ENCODE results near the gene HLA-A.
"Not testable (repeated sequence)": the region's sequence is repeated elsewhere in the genome, so short reads cannot be mapped to it uniquely, and the experiment has no call there.

The HLA-A gene

DNA sequence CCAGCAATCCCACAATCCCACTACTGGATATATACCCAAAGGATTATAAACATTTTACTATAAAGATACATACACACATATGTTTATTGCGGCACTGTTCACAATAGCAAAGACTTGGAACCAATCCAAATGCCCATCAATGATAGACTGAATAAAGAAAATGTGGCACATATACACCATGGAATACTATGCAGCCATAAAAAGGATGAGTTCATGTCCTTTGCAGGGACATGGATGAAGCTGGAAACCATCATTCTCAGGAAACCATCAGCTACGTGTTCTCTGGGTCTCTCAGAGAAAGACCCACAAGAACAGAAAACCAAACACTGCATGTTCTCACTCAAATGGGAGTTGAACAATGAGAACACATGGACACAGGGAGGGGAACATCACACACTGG lies 21.4 kb downstream of the HLA-A start:
- not testable (repeated sequence) for DNase-seq (ENCODE audit: low spot score)

DNA sequence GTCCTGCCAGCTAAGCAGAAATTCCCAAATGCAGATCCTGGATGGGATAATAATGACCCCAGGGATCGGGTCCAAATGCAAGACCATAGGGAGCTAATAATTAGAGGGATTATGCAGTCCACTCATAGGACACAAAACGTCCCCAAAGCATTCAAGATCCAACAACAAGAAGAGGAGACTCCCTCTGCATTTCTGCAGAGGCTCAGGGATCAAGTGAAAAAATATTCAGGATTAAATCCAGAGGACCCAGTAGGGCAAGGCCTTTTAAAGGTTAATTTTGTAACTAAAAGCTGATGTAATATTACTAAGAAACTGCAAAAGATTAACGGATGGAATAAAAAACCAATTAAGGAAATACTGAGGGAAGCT lies 22.2 kb downstream of the HLA-A start:
- DNase-seq (ENCODE audit: low spot score), result no peak

DNA sequence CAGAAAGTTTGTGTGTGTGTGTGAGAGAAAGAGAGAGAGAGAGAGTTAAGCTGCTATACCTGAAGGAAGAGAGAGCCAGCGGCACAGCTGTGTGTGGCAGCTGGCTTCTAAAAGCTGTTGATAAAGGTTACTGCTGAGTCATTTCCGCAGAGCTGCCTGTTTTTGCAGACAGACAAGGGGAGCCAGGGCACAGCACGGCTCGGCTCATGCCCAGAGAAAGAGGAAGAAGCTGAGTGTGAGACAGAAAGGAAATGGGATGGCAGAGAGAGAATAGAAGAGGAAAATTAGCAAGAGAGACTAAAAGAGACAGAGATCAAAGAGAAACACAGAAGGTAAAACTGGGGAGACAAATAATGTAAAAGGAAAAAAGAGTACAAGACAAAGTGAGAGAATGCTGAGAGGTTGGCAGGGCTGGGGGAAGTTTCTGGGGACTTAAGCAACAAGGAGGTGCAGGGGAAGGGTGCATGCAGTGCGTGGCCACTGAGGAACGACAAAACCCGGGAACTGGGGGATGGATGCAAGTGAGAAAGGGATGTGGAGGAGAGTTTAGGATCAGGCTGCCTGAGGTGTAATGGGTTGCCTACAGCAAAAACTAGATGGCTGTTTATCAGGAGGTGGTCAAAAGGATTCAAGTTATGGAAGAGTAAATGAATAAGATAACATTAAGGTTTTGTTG lies 22.7 kb downstream of the HLA-A start:
- peak; percentile 98 for DNase-seq (ENCODE audit: low spot score)

DNA sequence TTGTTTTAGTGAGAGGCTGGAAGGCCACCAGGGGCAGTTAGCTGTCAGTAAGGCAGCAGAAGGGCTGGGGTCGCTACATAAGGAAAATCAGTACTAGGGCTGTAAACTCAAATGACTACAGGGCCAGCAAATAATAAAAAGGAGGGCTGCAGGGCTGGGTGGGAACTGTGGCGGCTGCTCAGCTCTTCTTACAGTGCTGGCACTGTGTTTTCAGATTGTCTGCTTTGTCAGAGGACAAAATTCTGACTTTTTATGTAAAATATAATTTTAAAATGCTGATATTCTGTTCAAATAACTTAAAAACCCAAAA lies 23.2 kb downstream of the HLA-A start:
- peak; percentile 56 for DNase-seq (ENCODE audit: low spot score)

DNA sequence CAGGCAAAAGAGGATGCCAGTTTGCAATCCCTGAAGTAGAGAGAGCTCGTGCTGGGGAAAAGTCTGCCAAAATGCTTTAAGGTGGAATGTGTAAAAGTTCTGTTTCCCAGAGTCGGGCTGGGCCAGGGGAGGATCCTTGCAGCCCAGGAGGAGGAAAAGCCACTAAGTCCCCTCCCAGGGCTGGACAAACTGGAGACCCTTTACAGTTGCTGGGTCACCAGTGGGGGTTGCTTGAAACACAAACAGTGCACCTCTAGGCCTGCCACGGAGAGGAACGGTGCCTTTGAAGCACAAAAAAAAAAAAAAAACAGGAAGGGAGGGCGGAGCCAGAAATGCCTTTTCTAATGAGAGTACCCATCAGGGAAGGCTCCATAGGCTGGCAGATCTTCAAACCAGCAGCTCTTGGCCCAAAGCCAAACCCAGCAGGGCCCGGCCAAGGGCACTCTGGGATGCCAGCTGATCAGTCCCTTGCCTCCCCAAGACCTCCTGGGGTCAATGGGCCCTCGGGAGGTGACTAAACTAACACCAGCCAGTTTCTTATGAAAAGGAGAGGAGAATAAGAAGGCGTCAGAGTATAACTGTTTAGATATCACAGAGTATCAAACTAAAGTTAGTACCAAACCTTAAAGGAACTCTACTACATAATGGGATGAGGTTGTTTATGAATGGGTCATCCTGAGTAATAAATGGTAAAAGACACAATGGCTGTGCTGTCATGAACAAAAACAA lies 23.7 kb downstream of the HLA-A start:
- DNase-seq (ENCODE audit: low spot score), result peak; percentile 94

DNA sequence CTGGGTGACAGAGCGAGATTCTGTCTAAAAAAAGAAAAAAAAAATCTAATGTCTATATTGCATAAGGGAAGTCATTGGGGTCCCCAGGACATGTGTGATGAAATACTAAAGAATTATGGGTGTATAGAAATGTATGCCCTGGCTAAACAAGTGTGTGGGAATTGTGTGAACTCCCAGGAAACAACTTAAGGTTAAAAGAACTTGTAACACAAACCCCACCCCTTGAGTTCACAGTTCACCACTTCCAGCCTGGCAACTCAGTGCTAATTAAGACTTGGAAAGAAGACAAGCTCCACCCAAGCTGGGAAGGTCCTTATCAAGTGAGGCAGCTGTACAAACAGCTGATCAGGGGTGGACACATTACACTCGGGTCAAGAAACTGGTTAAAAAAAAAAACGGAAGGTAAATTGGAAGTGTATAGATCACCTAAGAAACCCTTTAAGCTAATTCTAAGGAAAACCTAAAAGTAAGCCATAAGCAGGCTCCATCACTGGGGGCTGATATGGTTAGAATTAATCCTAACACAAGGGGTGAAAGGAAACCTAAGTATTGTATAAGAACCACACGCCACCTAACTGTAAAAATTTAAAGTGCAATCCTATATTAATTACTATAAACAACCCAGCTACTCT lies 25.2 kb downstream of the HLA-A start:
- DNase-seq (ENCODE audit: low spot score), result peak; percentile 95

DNA sequence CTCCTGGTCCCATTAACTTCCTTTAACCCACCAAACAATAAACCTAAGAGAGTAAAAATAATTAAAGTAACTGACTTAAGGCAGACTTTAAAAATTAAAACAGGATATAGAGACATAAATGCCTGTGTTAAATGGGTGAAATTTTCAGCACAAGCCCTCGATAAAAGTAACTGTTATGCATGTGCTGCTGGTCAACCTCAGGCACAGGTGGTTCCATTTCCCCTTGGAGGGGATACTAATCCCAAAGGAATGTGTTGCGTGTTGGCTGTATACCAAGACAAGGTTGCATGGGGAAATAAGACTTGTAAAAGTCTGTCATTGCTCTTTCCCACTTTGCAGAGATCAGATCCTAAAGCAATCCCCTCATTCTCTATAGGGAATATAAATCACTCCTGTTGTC lies 25.8 kb downstream of the HLA-A start:
- no peak for DNase-seq (ENCODE audit: low spot score)

DNA sequence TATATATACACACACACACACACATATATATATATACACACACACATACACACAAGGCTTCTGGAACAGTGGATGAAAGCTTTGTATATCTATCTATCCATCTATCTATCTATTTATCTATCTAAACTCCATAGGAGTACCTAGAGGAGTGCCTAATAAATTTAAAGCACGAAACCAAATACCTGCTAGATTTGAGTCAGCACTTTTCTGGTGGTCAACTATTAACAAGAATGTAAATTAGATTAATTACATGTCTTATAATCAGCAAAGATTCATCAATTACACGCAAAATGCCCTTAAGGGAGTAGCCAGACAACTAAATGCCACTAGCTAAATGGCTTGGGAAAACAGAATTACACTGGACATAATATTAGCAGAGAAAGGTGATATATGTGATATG lies 26.6 kb downstream of the HLA-A start:
- DNase-seq (ENCODE audit: low spot score), result no peak

DNA sequence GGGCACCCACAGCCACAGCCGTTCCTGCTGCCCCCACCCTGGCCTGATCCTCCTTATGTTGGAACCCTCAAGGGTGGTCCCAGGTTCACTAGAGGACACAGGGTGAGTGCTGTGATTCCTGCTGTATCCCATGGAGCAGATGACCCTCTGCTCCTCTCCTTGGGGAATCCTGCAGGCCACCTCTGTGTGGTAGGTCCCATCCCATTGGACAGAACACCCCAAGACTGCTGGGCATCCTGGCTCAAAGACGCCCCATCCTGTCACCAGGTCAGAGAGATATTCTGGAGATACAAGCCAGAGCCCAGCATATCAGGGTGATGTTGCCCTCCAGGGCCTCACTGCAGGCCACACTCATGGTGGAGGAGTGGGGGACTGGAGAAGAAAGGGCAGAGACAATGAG lies 28.4 kb downstream of the HLA-A start:
- no peak for DNase-seq (ENCODE audit: low spot score)

DNA sequence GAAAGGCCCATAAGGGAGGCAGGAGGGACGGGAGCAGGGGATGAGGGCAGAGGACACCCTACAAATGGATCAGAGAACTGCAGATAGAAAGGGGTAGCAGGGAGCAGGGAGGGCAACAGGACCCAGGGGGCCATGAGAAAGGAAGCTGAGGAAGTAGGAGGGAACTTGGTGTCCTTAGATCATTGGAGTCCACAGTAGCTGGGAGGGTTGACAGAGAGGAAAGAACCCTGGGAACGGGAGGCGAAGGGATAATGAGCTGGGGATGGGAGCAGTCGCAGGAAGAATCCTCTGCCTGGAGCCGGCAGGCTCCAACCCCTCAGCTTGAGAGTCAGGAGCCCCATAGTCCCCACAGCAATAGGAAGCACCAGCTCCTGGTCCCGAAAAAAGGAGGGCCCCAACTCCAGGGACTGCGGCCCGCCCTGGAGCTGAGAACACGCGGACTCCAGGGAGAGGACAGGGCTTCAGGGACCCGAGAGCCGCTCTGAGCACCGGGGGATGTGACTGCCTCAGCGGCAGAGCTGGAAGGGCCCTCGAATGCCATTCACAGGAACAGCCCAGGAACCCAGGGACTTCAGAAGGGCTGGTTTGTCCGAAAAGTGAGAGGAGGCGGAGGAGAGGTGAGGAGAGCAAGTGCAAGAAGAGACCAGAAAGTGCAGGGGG lies 32.7 kb downstream of the HLA-A start:
- DNase-seq (ENCODE audit: low spot score), result peak; percentile 28

DNA sequence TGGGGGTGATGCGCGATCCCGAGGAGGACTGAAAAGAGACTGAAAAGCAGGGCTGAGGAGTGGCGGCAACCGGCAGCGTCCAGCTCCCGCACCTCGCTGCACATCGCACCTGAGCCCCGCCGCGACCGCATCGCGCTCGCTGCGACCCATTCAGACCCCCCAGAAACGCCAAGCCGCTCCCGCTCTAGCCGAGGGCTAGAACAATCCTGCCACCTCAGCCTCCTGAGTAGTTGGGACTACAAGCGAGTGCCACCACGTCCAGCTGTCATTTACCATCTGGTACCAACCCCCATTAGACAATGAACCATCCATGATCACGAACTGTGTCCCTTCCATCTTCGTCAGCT lies 33.2 kb downstream of the HLA-A start:
- DNase-seq (ENCODE audit: low spot score), result no peak

DNA sequence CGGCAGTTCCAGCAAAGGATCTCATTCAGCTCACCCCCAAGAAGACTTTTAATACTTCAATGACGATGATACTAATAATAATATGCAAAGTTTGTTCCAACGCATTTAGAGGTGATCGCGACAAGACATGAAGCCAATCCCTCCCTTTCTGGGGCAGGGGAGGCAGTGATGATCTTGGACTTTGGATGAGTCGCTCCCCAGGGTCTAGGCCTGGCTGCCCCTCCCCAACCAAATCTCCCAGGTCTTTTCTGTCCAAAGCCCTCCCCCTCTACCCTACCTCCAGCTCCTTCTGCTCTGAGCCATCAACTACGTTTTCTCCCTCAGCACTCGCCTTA lies 33.9 kb downstream of the HLA-A start:
- DNase-seq (ENCODE audit: low spot score), result peak; percentile 11

DNA sequence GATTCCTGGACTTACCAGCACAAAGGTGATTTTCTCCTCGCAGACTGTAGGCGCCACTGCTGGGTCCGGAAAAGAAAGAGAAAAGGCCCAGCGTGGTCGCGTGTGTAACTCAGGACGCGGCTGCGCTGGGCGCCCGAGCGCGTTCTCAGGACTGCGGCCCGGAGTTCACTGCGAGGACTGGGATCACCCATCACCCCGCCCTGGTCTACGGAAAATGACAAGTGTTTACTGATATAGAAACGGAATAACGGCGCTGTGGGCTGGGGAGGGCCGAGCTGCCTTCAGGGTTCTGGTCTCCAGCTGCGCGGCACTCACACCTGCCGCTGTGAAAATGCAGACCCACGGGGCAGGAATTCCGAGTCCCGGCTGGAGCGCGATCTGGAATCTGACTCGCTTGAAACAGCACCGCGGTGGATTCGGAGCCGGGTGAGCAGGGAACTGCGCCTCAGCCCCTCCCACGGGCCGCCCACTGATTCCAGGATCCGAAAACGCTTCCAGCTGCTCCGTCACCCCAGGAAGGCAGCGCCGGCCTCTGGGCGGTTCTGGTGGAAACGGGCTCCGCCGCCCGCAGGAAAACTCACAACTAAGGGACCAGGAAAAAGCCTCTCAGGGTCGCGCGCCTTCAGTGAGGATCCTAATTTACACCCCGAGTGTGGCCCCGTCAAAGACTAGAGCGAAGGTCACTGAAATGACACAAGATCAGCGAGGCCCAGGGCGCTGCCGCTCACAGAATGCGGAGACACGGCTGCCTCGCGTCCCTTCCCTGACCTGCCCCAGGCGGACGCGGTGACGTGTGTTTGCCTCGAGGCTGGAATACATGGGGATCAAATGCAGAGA lies 34.5 kb downstream of the HLA-A start:
- DNase-seq (ENCODE audit: low spot score), result peak; percentile 78

DNA sequence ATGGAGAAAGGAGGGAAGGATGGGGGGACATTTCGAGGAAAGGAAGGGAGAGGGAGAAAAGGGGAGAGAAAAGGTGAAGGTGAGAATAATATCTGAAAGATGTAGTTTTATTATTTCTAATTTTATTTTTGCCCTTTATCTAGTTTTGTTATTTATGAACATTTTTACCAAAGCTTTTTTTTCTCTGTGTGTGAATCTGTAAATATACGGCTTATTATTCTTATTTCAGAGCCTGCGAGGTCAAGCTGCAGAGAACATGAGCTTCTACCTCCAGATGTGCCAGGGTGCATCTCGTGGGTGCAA lies 35.0 kb downstream of the HLA-A start:
- no peak for DNase-seq (ENCODE audit: low spot score)

DNA sequence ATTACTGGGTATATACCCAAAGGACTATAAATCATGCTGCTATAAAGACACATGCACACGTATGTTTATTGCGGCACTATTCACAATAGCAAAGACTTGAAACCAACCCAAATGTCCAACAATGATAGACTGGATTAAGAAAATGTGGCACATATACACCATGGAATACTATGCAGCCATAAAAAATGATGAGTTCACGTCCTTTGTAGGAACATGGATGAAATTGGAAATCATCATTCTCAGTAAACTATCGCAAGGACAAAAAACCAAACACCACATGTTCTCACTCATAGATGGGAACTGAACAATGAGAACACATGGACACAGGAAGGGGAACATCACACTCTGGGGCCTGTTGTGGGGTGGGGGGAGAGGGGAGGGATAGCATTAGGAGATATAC lies 37.7 kb downstream of the HLA-A start:
- not testable (repeated sequence) for DNase-seq (ENCODE audit: low spot score)

DNA sequence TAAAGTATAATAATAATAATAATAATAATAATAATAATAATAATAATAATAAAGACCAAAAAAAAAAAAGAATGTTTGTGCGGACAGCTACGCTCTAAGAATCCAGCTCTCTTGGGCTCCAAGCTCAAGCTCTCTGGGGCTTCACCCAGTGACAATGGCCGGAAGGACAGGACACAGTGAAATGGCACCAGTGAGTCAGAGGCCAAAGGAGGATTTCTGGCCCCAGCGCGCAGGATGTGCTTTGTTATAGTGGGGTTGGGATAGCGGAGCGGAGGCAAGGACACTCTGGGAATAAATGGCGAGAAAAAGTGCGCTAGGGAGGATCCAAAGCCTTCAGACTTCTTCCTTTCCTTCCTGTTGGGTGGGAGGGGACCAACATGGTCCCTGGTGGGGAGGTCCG lies 38.2 kb downstream of the HLA-A start:
- no peak for DNase-seq (ENCODE audit: low spot score)

DNA sequence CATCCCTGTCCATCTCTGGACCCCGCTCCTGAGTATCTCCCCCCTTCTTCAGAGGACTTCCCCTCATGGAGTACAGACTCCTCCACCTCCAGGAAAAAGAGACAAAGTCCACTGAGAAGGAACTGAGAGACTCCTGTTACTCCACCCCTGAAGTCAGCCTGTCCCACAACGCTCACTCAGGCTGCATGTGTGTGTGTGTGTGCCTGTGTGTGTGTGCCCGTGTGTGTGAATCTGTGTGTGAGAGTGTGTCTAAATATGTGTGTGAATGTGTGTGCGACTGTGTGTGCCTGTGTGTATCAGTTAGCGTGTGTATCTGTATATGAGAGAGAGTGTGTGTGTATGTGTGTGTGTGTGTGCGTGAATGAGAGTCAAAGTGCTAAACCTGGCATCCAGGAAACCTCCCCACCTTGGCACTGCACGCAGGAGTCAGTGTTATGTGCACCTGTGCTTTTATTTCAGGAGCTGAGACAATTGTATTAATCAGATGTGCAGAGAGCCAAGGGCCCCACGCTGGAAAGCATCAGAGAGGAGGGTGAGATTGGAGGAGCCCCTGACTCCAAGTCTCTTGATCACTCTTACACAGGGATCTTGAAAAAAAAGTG lies 39.0 kb downstream of the HLA-A start:
- no peak for DNase-seq (ENCODE audit: low spot score)

DNA sequence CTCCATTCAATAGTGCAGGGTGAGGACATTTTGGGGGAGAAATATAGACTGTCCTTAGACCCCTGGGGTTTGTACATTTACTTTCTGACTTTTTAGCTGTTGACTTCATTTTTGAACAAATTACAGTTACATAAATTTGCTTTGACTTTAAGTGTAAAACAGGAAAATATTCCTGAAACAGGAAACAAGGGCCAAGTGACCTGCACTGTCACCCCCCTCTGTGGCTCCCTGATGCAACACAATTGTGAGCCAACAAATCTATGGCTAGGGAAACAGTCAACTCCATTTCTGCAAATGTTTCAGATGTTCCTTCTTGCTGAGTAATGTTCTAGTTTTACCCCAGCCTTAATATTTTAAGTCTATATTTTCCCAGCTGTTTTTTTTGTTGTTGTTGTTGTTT lies 39.8 kb downstream of the HLA-A start:
- DNase-seq (ENCODE audit: low spot score), result no peak

DNA sequence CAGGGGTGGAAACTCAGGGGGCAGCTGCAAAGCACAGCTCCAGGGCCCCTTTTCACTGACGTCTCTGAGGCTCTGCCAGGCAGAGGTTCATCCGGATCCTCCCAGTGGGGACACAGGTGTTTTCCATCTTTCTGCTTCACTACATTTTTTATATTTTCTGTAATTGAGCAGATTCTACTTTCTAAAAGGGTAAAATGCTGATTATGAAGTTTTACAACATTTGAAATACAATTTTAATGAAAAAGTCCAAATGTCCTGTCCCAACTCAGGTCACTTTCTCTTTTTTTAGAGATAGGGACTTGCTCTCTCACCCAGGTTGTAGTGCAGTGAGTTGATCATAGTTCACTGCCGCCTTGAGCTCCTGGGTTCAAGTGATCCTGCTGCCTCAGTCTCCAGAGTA lies 41.9 kb downstream of the HLA-A start:
- DNase-seq (ENCODE audit: low spot score), result no peak

DNA sequence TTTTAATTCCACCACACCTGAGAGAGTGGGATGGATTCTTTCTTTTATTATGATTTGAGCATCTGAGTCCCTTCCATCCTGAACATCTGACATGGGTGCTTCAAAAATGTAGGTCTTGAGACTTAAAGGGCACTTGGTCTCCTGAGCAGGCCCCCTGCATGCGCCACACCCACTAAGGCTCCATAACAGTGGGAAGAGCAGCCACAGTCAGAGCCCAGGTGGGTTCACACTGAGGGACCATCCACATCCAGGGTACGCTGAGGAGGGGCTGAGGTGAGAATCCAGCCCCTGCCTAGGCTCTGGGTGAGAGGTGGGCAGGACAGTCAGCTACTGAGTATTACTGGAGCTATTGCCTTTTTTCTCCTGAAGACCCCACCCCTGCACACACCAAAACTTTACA lies 42.7 kb downstream of the HLA-A start:
- DNase-seq (ENCODE audit: low spot score), result no peak

DNA sequence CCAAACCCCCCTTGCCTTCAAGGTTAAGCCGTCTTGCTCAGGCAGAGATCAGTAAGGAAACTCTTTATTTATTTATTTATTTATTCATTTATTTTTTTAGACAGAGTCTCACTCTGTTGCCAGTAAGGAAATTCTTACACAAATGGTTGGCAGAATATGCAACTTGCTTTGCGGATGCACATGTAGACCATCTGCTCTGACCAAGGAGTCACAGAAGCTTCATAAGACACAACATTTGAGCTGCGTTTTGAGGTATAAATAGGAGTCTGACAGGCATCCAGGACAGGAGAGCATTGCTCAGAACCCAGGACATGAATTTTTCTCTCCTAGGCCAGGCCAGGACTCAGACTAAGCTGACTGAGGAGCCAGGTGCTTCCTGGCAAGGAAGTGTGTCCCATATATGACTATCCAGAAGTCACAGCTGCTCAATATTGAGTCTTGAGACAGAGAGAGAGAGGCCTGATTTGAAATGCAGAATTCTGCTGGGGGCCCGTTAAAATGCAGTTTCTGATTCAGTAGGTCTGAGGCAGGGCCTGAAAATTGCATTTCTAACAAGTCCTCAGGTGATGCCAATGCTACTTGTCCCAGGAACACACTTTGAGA lies 43.9 kb downstream of the HLA-A start:
- no peak for DNase-seq (ENCODE audit: low spot score)

DNA sequence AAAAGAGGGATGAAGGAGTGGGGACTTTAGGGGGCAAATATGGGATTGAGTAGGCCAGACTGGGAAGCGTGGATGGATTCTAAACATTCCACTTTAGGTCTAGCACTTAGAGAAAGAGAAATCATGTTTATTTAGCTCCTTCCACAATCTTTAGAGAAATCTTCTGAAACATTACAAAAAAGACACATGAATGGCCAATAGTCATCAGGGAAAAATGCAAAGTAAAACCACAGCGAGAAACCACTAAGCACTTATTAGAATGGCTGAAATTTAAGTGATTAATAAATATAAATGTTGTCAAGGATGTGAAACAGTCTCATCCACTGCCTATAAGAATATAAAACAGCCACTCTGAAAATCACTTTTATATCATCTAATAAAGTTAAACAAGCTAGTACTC lies 46.9 kb downstream of the HLA-A start:
- DNase-seq (ENCODE audit: low spot score), result no peak

All from hematopoietic multipotent progenitor cell treated with erythropoietin and hydrocortisone succinate and interleukin-3 and kit ligand, for 15 days (in vitro differentiated cells).